K562 (cell line): ENCODE results near the gene NUP160. TPM values are rescaled to one million over a fixed set of nuclear protein-coding genes. Genes with fewer than 3 reads are reported as not detected.

ENCODE experiments used
- CBFA2T2 ChIP-seq: fragments of 450-650 bp; conservative IDR thresholded peaks from 2 replicates; pipeline ENCODE4 v1.6.1; 2017; ENCODE audit warnings: mild to moderate bottlenecking
- CC2D1A ChIP-seq: fragments of 450-650 bp; IDR thresholded peaks from 2 replicates; pipeline ENCODE4 v1.6.1; 2017; ENCODE audit warnings: mild to moderate bottlenecking
- ETV1 ChIP-seq: fragments of 450-650 bp; conservative IDR thresholded peaks from 2 replicates; pipeline ENCODE4 v1.6.1; 2016; ENCODE audit warnings: missing genetic modification characterization, control low read depth, low read depth, missing compliant biosample characterization
- FOXP4 ChIP-seq: sonication (generic); formaldehyde crosslinking; IDR thresholded peaks from 2 replicates; pipeline ENCODE4 v1.8.0; 2022; ENCODE audit warnings: mild to moderate bottlenecking, missing genetic modification reagents, borderline replicate concordance
- LARP7 ChIP-seq: fragments of 450-650 bp; IDR thresholded peaks from 2 replicates; pipeline ENCODE4 v1.6.1; 2016
- NFIX ChIP-seq: fragments of 250-450 bp; sonication (Bioruptor Pico); IDR thresholded peaks from 2 replicates; pipeline ENCODE4 v1.4.0; 2020; ENCODE audit warnings: low read depth, mild to moderate bottlenecking, moderate library complexity
- PYGO2 ChIP-seq: fragments of 450-650 bp; IDR thresholded peaks from 2 replicates; pipeline ENCODE4 v1.6.1; 2016; ENCODE audit warnings: mild to moderate bottlenecking, missing genetic modification characterization, moderate library complexity, missing compliant biosample characterization
- RBFOX2 ChIP-seq: fragments of 200-400 bp; formaldehyde crosslinking; IDR thresholded peaks from 2 replicates; pipeline ENCODE4 v1.6.1; 2017; ENCODE audit warnings: low read depth, mild to moderate bottlenecking, low read length, moderate library complexity
- TAL1 ChIP-seq: fragments of 450-650 bp; IDR thresholded peaks from 2 replicates; pipeline ENCODE4 v1.6.1; 2016; ENCODE audit warnings: mild to moderate bottlenecking
- ZBED1 ChIP-seq: IDR thresholded peaks from 2 replicates; pipeline ENCODE4 v1.6.1; 2014
- ZNF277 ChIP-seq: fragments of 250-450 bp; sonication (Bioruptor Pico); IDR thresholded peaks from 2 replicates; pipeline ENCODE4 v1.8.0; 2022; ENCODE audit warnings: inconsistent platforms, mild to moderate bottlenecking, moderate library complexity, borderline replicate concordance
- polyA plus RNA-seq, 8 experiments: library from polyadenylated mRNA; depleted of rRNA in 4 of 8; stranded (reverse) in 5 of 8; unstranded in 3 of 8; fragments of >200 nt; fragmentation: Nextera tagmentation in 2 of 8; fragmentation: Illumina TruSeq in 1 of 8; extraction: Ambion mirVana in 2 of 8; extraction: Trizol in 1 of 8; gene quantifications; 2 replicates each; pipeline versions ENCODE4 v1.2.1 to v1.2.3, GENCODE V29; 2011 to 2014; ENCODE audit warnings: inconsistent platforms in 1 of 8, missing spikeins in 1 of 8
- total RNA-seq, 7 experiments: library from RNA; depleted of rRNA in 6 of 7; stranded (reverse); fragments of >200 nt in 6 of 7; fragmentation: Illumina TruSeq in 2 of 7; extraction: Trizol in 2 of 7; gene quantifications; 2 replicates each; pipeline versions ENCODE4 v1.2.1 to v1.2.3, GENCODE V29; 2011 to 2021; ENCODE audit warnings: low replicate concordance in 1 of 7

NUP160 gene
- total and polyA plus RNA-seq, 9 of the 15 experiments (the other 6 are each of a cell fraction or from before 2014, with no cell fraction given) = 41.5 to 112 (median 65.0) TPM

GRCh38 chr11:47856186-47856585 is 8.0 kb upstream of the NUP160 start (continued):
- TF ChIP-seq ZBED1 = no peak
- TF ChIP-seq ETV1 (tag) = no peak
- TF ChIP-seq LARP7 = no peak
- TF ChIP-seq ZNF277 (CRISPR knock-in tag) = no peak
- no peak for TF ChIP-seq PYGO2
- TF ChIP-seq CC2D1A = no peak
- TF ChIP-seq NFIX (CRISPR knock-in tag) = no peak
- no peak for TF ChIP-seq FOXP4 (CRISPR knock-in tag)
- peak; percentile 13; the same call in 1 of the 2 replicates for TF ChIP-seq TAL1
- TF ChIP-seq CBFA2T2 = peak; percentile 53
- TF ChIP-seq RBFOX2 = no peak
